DND-41 (cell line): Measurements from ENCODE around the gene PTPRD.
"Not testable (repeated sequence)": the region's sequence is repeated elsewhere in the genome, so short reads cannot be mapped to it uniquely, and the experiment has no call there.

ENCODE experiments used
- CTCF ChIP-seq: IDR thresholded peaks from 2 replicates; pipeline ENCODE4 v1.5.1; 2012; ENCODE audit warnings: borderline replicate concordance, low read length, moderate library complexity, mild to moderate bottlenecking; ENCODE audit not compliant: poor library complexity, severe bottlenecking; ENCODE audit errors: extremely low read depth
- EZH2 ChIP-seq: IDR thresholded peaks from 3 replicates; pipeline ENCODE4 v1.6.1; 2012; ENCODE audit warnings: borderline replicate concordance, low read depth, mild to moderate bottlenecking, moderate library complexity, low read length, inconsistent platforms; ENCODE audit not compliant: severe bottlenecking

- not testable (repeated sequence) for TF ChIP-seq CTCF, EZH2
Measured at GRCh38 chr9:9441874-9442273, 1170.9 kb downstream of the PTPRD start.
